ENCODE results near the gene GNAO1.

The GNAO1 gene

GRCh38 chr16:56263711-56264608, 72.7 kb downstream of the GNAO1 start:
- ChIA-PET POLR2A (interaction anchor here (0.7 kb wide), 1 partner anchor 34 kb away, joined by 3 read pairs; no protein-coding TSS in a partner anchor), CTCF (interaction anchor here (1.2 to 4.4 kb wide), 3 partner anchors 10 to 18 kb away, joined by 4 to 19 read pairs (median 5); no protein-coding TSS in a partner anchor)
- no peak for TF ChIP-seq CTCF (IDR thresholded peaks at IDR 0.05; ENCODE audit: control extremely low read depth, extremely low read depth, low read depth, missing control alignments)
- no peak for DNase-seq (ENCODE audit: extremely low spot score)

DNA sequence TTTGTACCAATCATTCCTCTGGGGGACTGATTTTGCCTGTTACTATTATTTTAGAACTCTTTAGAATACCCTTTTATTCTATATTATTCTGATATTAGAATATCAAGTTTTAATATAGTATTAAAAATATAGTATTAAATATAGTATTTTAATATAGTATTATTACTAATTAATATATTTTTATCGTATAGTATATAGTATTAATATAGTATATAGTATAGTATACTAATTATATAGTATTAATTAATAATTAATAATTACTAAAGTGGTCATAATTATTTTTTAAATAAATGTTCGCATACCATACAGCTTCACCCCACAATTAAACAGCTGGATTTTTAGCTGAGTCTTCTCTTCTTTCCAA, 73.3 kb downstream of the GNAO1 start:
- DNase-seq (ENCODE audit: extremely low spot score) = no peak
- no peak for TF ChIP-seq CTCF (IDR thresholded peaks at IDR 0.05; ENCODE audit: control extremely low read depth, extremely low read depth, low read depth, missing control alignments)
- POLR2A ChIA-PET = interaction anchor here (0.7 kb wide), 1 partner anchor 34 kb away, joined by 3 read pairs; no protein-coding TSS in a partner anchor
- CTCF ChIA-PET = interaction anchor here (1.2 to 4.4 kb wide), 3 partner anchors 9 to 17 kb away, joined by 4 to 19 read pairs (median 5); no protein-coding TSS in a partner anchor

DNA sequence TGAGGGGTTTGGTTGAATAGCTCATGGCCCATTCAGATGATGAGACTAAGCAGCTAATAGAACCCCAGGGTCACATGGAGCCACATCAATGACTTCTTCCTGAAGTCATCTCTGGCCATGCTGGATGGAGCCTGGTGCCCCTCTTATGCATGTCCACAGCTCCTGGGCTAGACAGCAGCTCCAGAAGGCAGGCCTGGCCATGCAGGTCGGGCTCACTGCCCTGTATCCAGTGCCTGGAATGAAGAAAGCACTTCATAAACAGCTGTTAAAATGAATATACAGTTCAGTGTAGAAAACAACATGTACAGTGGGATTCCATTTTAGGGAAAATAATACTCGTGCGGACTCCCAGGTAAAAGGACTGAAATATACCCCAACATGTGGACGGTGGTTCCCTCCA, 73.9 kb downstream of the GNAO1 start:
- CTCF ChIA-PET = interaction anchor here (1.2 to 4.4 kb wide), 4 partner anchors 13 to 53 kb away, joined by 3 to 19 read pairs (median 5); no protein-coding TSS in a partner anchor
- POLR2A ChIA-PET = no interaction called here
- no peak for TF ChIP-seq CTCF (IDR thresholded peaks at IDR 0.05; ENCODE audit: control extremely low read depth, extremely low read depth, low read depth, missing control alignments)
- no peak for DNase-seq (ENCODE audit: extremely low spot score)

- DNase-seq (ENCODE audit: extremely low spot score) = no peak
- ChIA-PET POLR2A (no interaction called here), CTCF (interaction anchor here (1.4 to 4.4 kb wide), 3 partner anchors 14 to 52 kb away, joined by 3 to 19 read pairs (median 6); no protein-coding TSS in a partner anchor)
- no peak for TF ChIP-seq CTCF (IDR thresholded peaks at IDR 0.05; ENCODE audit: control extremely low read depth, extremely low read depth, low read depth, missing control alignments)
These were observed 74.5 kb downstream of the GNAO1 start for GRCh38 chr16:56265746-56266145.

GRCh38 chr16:56266641-56267607, 75.6 kb downstream of the GNAO1 start:
- POLR2A ChIA-PET = no interaction called here
- no peak for DNase-seq (ENCODE audit: extremely low spot score)
- CTCF ChIA-PET = interaction anchor here (1.4 to 1.8 kb wide), 2 partner anchors 13 to 51 kb away, joined by 3 to 6 read pairs; no protein-coding TSS in a partner anchor
- no peak for TF ChIP-seq CTCF (IDR thresholded peaks at IDR 0.05; ENCODE audit: control extremely low read depth, extremely low read depth, low read depth, missing control alignments)

GRCh38 chr16:56267888-56268287, 76.6 kb downstream of the GNAO1 start:
- ChIA-PET CTCF (no interaction called here), POLR2A (no interaction called here)
- no peak for TF ChIP-seq CTCF (IDR thresholded peaks at IDR 0.05; ENCODE audit: control extremely low read depth, extremely low read depth, low read depth, missing control alignments)
- no peak for DNase-seq (ENCODE audit: extremely low spot score)
